ENCODE measurements around the gene USP32. TPM values are rescaled to one million over a fixed set of nuclear protein-coding genes. Genes with fewer than 3 reads are reported as not detected.

The USP32 gene
- total and polyA plus RNA-seq, 2 donors (not counting 1 experiment from before 2014, with no cell fraction given) = 7.7 to 48.8 TPM

DNA sequence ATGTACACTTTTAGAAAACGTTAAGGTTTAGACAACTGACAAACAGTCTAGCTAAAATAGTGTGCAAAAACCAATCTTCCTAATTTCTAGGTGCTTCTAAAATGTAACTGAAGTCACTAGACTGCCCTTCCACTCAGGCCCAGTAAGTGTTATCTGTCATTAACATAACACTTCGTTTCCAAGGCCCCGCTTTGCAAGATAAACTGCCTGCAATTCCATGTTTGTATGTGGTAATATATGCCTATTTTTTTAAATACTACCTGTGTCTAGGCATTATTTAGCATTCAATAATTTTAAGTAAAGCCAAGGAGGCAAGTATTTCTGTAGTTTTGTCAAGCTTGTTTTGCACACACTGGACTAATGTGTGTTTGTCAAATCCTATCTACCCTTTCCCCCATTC, 3.2 kb downstream of the USP32 start:
- WGBS (ENCODE audit: insufficient coverage) = 14% methylated on average over 1 of the region's 3 CpGs
- ChIA-PET POLR2A (interaction anchor here (0.7 kb wide), 1 partner anchor 17 kb away, joined by 3 read pairs; no protein-coding TSS in a partner anchor), CTCF (interaction anchor here (1.1 to 2.0 kb wide), 2 partner anchors 10 to 32 kb away, joined by 3 to 4 read pairs; no protein-coding TSS in a partner anchor)
- TF ChIP-seq EZH2 (IDR thresholded peaks at IDR 0.05; ENCODE audit: borderline replicate concordance, insufficient read depth, low read depth, low read length, poor library complexity, severe bottlenecking) = no peak
- TF ChIP-seq, protein P1, sequence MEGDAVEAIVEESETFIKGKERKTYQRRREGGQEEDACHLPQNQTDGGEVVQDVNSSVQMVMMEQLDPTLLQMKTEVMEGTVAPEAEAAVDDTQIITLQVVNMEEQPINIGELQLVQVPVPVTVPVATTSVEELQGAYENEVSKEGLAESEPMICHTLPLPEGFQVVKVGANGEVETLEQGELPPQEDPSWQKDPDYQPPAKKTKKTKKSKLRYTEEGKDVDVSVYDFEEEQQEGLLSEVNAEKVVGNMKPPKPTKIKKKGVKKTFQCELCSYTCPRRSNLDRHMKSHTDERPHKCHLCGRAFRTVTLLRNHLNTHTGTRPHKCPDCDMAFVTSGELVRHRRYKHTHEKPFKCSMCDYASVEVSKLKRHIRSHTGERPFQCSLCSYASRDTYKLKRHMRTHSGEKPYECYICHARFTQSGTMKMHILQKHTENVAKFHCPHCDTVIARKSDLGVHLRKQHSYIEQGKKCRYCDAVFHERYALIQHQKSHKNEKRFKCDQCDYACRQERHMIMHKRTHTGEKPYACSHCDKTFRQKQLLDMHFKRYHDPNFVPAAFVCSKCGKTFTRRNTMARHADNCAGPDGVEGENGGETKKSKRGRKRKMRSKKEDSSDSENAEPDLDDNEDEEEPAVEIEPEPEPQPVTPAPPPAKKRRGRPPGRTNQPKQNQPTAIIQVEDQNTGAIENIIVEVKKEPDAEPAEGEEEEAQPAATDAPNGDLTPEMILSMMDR (IDR thresholded peaks at IDR 0.05) = no peak
- H3K36me3 ChIP-seq (replicated peaks in 1 of 2; ENCODE audit: control extremely low read depth in 1 of 2, control insufficient read depth in 1 of 2, extremely low read depth in 1 of 2, insufficient read depth in 2 of 2, low read length in 1 of 2) = no peaks in the 10 kb centered on the region
- H3K27me3 ChIP-seq (replicated peaks in 1 of 4; ENCODE audit: control extremely low read depth in 1 of 4, control insufficient read depth in 3 of 4, insufficient read depth in 4 of 4, low read length in 3 of 4) = no peaks in the 10 kb centered on the region
- DNase-seq = no peak
- no peak overlapping the region for H3K4me3 ChIP-seq (ENCODE audit: control extremely low read depth in 1 of 5, extremely low read depth in 1 of 5, insufficient read depth in 1 of 5, low read depth in 2 of 5, low read length in 4 of 5)
- no peak overlapping the region for H3K9ac ChIP-seq (ENCODE audit: low read length)
- Mint-ChIP-seq H3K27me3 (no peaks in the 10 kb centered on the region), H3K4me3 (no peak overlapping the region), H3K27ac (no peak overlapping the region), H3K9me3 (ENCODE audit: insufficient read depth) (no peaks in the 10 kb centered on the region), H3K4me1 (peaks cover 62% of the 10 kb centered on the region)
- H3K4me2 ChIP-seq (replicated peaks; ENCODE audit: low read depth, low read length, poor library complexity, severe bottlenecking) = no peak overlapping the region
- intact Hi-C loops (cut with micrococcal nuclease) = no loop called here
- no peak for ATAC-seq (ENCODE audit: low read depth)
- no peak overlapping the region for H3K27ac ChIP-seq (ENCODE audit: low read length in 2 of 2)
- peaks cover 29 to 31% of the 10 kb centered on the region in 2 donors for H3K4me1 ChIP-seq (ENCODE audit: control insufficient read depth in 2 of 2, insufficient read depth in 2 of 2, low read length in 2 of 2)
- no peak overlapping the region for H2AFZ ChIP-seq (ENCODE audit: insufficient read depth, low read depth, low read length, poor library complexity, severe bottlenecking)
- H3K9me3 ChIP-seq (ENCODE audit: control extremely low read depth in 1 of 3, control insufficient read depth in 2 of 3, insufficient read depth in 1 of 3, low read length in 2 of 3) = no peaks in the 10 kb centered on the region
- H4K20me1 ChIP-seq (ENCODE audit: control insufficient read depth, insufficient read depth, low read length, poor library complexity, severe bottlenecking) = peaks cover 6% of the 10 kb centered on the region
- peaks cover 80% of the 10 kb centered on the region for H3K79me2 ChIP-seq (ENCODE audit: control insufficient read depth, insufficient read depth, low read length)

DNA sequence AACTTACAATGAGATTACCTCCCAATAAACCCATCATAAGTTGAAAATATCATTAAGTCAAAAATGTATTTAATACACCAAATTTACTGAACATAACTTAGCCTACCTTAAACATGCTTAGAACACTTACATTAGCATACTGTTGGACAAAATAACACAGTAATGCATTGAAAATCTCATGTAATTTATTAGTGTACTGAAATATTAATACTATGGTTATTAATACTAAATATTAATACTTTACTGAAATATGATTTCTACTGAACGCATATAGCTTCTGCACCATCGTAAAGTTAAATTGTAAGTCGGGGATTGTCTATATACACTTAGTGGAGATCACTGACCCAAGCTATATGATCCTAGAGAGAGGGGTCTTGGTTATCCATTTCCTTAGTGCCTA, 4.3 kb downstream of the USP32 start:
- peaks cover 91% of the 10 kb centered on the region for H3K79me2 ChIP-seq (ENCODE audit: control insufficient read depth, insufficient read depth, low read length)
- WGBS (ENCODE audit: insufficient coverage) = no CpG with 5 or more reads among the region's 3 CpGs
- CTCF ChIA-PET = interaction anchor here (1.1 kb wide), 1 partner anchor 11 kb away, joined by 3 read pairs; no protein-coding TSS in a partner anchor
- no peak for TF ChIP-seq EZH2 (IDR thresholded peaks at IDR 0.05; ENCODE audit: borderline replicate concordance, insufficient read depth, low read depth, low read length, poor library complexity, severe bottlenecking)
- TF ChIP-seq, protein P1 (IDR thresholded peaks at IDR 0.05) = no peak
- ATAC-seq (ENCODE audit: low read depth) = no peak
- intact Hi-C loops (cut with micrococcal nuclease) = no loop called here
- H3K9me3 ChIP-seq (ENCODE audit: control extremely low read depth in 1 of 3, control insufficient read depth in 2 of 3, insufficient read depth in 1 of 3, low read length in 2 of 3) = no peaks in the 10 kb centered on the region
- no peaks in the 10 kb centered on the region for H3K27me3 Mint-ChIP-seq
- no peak overlapping the region for H3K9ac ChIP-seq (ENCODE audit: low read length)
- peaks cover 10% of the 10 kb centered on the region for H4K20me1 ChIP-seq (ENCODE audit: control insufficient read depth, insufficient read depth, low read length, poor library complexity, severe bottlenecking)
- H3K27ac ChIP-seq (ENCODE audit: low read length in 2 of 2) = no peak overlapping the region
- H3K9me3 Mint-ChIP-seq (ENCODE audit: insufficient read depth) = no peaks in the 10 kb centered on the region
- no peaks in the 10 kb centered on the region for H3K27me3 ChIP-seq (replicated peaks in 1 of 4; ENCODE audit: control extremely low read depth in 1 of 4, control insufficient read depth in 3 of 4, insufficient read depth in 4 of 4, low read length in 3 of 4)
- H3K36me3 ChIP-seq (replicated peaks in 1 of 2; ENCODE audit: control extremely low read depth in 1 of 2, control insufficient read depth in 1 of 2, extremely low read depth in 1 of 2, insufficient read depth in 2 of 2, low read length in 1 of 2) = no peaks in the 10 kb centered on the region
- H3K4me1 ChIP-seq (ENCODE audit: control insufficient read depth in 2 of 2, insufficient read depth in 2 of 2, low read length in 2 of 2) = peaks cover 23% of the 10 kb centered on the region in 2 donors
- no peak overlapping the region for H3K4me3 ChIP-seq (ENCODE audit: control extremely low read depth in 1 of 5, extremely low read depth in 1 of 5, insufficient read depth in 1 of 5, low read depth in 2 of 5, low read length in 4 of 5)
- DNase-seq = no peak
- H3K4me2 ChIP-seq (replicated peaks; ENCODE audit: low read depth, low read length, poor library complexity, severe bottlenecking) = no peak overlapping the region
- no peak overlapping the region for H3K4me3 Mint-ChIP-seq
- no peak overlapping the region for H3K27ac Mint-ChIP-seq
- H2AFZ ChIP-seq (ENCODE audit: insufficient read depth, low read depth, low read length, poor library complexity, severe bottlenecking) = no peak overlapping the region
- peaks cover 58% of the 10 kb centered on the region for H3K4me1 Mint-ChIP-seq
- POLR2A ChIA-PET = no interaction called here

All from B cell (primary cell).